Epithelial cell of esophagus (primary cell): Measurements from ENCODE around the gene LRATD1.

Experiments
- DNase-seq: peaks from one replicate; pipeline ENCODE4 v3.0.0; 2010; ENCODE audit warnings: low read depth
- H3K4me3 ChIP-seq: 2 replicates; pipeline ENCODE4 v1.5.1; 2011; ENCODE audit warnings: mild to moderate bottlenecking, low read length, control low read depth
- CTCF ChIP-seq: IDR thresholded peaks from 2 replicates; pipeline ENCODE4 v1.5.1; 2011; ENCODE audit warnings: low read depth, mild to moderate bottlenecking, low read length, control low read depth, inconsistent platforms; ENCODE audit not compliant: insufficient read depth; ENCODE audit errors: missing control alignments

LRATD1 gene

GRCh38 chr2:14661163-14661562 lies 28.6 kb downstream of the LRATD1 start:
- H3K4me3 ChIP-seq: no peak overlapping the region
- DNase-seq: no peak
- TF ChIP-seq CTCF: no peak

- no peak for DNase-seq
These were observed 40.9 kb downstream of the LRATD1 start for GRCh38 chr2:14673351-14673875.

DNA sequence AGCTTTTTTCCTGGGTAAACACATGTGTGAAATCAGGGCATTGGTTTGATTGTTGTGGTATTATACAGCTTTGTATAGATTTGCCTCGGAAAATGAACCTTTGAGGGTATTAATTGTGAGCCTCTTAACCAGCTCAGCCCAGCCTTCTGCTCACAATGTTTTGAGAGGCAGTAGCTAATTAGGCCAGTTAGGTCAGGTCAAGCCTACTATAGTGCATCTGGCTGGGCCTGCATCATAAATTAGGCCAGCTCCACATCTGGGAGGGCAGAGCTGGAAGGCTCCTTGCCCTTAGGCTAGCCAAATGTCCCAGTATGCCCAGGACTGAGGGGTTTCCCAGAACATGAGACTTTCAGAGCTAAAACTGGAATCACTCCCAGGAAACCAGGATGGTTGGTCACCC lies 43.0 kb downstream of the LRATD1 start:
- H3K4me3 ChIP-seq: no peak overlapping the region
- DNase-seq: no peak
- TF ChIP-seq CTCF: no peak

More at GRCh38 chr2:14673351-14673875, 40.9 kb downstream of the LRATD1 start:
- H3K4me3 ChIP-seq: no peak overlapping the region
- no peak for TF ChIP-seq CTCF

- H3K4me3 ChIP-seq: no peak overlapping the region
- no peak for DNase-seq
- TF ChIP-seq CTCF: no peak
These were observed 43.9 kb downstream of the LRATD1 start for GRCh38 chr2:14676371-14676770.

- no peak for TF ChIP-seq CTCF
- no peak for DNase-seq
These were observed 44.5 kb downstream of the LRATD1 start for GRCh38 chr2:14677039-14677438.

GRCh38 chr2:14678761-14679160 lies 46.2 kb downstream of the LRATD1 start:
- no peak for TF ChIP-seq CTCF
- no peak overlapping the region for H3K4me3 ChIP-seq
- peak; percentile 29 for DNase-seq

More at GRCh38 chr2:14677039-14677438, 44.5 kb downstream of the LRATD1 start:
- H3K4me3 ChIP-seq: no peak overlapping the region

DNA sequence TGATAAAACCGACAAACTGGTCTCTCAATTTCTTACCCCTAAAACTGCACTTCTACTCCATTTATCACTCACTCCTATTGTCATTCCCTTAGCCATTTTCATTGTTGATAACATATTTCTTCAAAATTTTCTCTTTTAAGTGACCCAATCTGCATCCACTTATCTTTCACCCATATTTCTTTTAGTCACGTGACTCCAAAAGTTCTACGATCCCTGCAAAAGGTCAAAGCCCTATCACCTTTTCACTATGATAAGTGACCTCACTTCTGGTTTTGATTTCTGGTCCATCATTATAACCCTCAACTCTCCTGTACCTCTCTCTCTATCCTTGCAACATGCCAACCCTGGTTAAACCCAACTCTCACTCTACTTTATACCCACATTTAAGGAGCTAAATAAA lies 49.1 kb downstream of the LRATD1 start:
- DNase-seq: no peak
- TF ChIP-seq CTCF: no peak
- no peak overlapping the region for H3K4me3 ChIP-seq
